ENCODE data around the gene RAB39A. TPM values are rescaled to one million over a fixed set of nuclear protein-coding genes. Genes with fewer than 3 reads are reported as not detected.

The RAB39A gene
- total and polyA plus RNA-seq, 10 of the 15 experiments (the other 5 are each of a cell fraction or from before 2014, with no cell fraction given): 0.10 to 9.2 (median 4.9) TPM

DNA sequence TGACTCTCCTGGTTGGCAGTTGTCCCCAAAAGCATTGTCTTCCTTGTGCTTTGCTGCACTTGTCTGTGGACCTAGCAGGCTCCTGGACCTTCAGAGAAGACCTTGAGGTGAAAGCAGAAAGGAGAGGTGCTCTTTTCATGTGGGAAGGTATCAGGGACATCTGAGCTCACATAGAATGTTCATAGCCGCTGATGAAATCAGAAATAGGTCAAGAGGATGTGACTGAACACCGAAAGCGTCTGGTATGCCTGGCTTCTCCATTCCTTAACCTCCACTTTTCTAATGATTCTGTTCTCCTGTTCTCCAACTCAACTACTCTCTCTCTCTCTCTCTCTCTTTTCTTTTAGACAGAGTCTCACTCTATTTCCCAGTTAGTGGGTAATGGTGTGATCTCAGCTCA lies 74.2 kb downstream of the RAB39A start:
- Histone ChIP-seq H3K36me3 (ENCODE audit: control insufficient read depth in 2 of 2, insufficient read depth in 2 of 2, low read length in 1 of 2) (no peaks in the 10 kb centered on the region), H3K79me2 (ENCODE audit: control insufficient read depth, insufficient read depth, low read length) (no peaks in the 10 kb centered on the region), H3K27ac (ENCODE audit: control insufficient read depth, insufficient read depth) (no peak overlapping the region), H3K9me3 (replicated peaks; ENCODE audit: control insufficient read depth, insufficient read depth, low read length) (no peaks in the 10 kb centered on the region), H4K20me1 (ENCODE audit: control insufficient read depth, insufficient read depth) (no peaks in the 10 kb centered on the region), H2AFZ (ENCODE audit: control insufficient read depth, low read depth, low read length) (no peak overlapping the region), H3K9ac (ENCODE audit: control insufficient read depth, insufficient read depth, low read length) (no peak overlapping the region), H3K4me1 (ENCODE audit: control insufficient read depth, insufficient read depth, low read length) (no peaks in the 10 kb centered on the region), H3K27me3 (replicated peaks in 1 of 2; ENCODE audit: control insufficient read depth in 2 of 2, insufficient read depth in 2 of 2, low read length in 1 of 2) (no peaks in the 10 kb centered on the region), H3K4me2 (ENCODE audit: control insufficient read depth, insufficient read depth) (no peak overlapping the region), H3K4me3 (no peak overlapping the region)
- ChIA-PET RAD21 (ENCODE audit: unreplicated experiment) (no interaction called here), CTCF (interaction anchor here (0.6 to 1.4 kb wide), 5 partner anchors 10 to 118 kb away, joined by 3 to 5 read pairs (median 3); no protein-coding TSS in a partner anchor), POLR2A (no interaction called here), SMC1A (ENCODE audit: uncharacterized antibody, unreplicated experiment) (no interaction called here)
- ATAC-seq (no peak), DNase-seq (ENCODE audit: low read depth, low spot score) (no peak), FAIRE-seq (no peak)
- WGBS (ENCODE audit: insufficient coverage, insufficient replicate concordance, low lambda C conversion rate, missing lambda C conversion rate): 79% methylated on average over 3 of the region's 3 CpGs
- no peak for TF ChIP-seq MTA2 (IDR thresholded peaks at IDR 0.05; ENCODE audit: low read depth)
- TF ChIP-seq, protein P1, sequence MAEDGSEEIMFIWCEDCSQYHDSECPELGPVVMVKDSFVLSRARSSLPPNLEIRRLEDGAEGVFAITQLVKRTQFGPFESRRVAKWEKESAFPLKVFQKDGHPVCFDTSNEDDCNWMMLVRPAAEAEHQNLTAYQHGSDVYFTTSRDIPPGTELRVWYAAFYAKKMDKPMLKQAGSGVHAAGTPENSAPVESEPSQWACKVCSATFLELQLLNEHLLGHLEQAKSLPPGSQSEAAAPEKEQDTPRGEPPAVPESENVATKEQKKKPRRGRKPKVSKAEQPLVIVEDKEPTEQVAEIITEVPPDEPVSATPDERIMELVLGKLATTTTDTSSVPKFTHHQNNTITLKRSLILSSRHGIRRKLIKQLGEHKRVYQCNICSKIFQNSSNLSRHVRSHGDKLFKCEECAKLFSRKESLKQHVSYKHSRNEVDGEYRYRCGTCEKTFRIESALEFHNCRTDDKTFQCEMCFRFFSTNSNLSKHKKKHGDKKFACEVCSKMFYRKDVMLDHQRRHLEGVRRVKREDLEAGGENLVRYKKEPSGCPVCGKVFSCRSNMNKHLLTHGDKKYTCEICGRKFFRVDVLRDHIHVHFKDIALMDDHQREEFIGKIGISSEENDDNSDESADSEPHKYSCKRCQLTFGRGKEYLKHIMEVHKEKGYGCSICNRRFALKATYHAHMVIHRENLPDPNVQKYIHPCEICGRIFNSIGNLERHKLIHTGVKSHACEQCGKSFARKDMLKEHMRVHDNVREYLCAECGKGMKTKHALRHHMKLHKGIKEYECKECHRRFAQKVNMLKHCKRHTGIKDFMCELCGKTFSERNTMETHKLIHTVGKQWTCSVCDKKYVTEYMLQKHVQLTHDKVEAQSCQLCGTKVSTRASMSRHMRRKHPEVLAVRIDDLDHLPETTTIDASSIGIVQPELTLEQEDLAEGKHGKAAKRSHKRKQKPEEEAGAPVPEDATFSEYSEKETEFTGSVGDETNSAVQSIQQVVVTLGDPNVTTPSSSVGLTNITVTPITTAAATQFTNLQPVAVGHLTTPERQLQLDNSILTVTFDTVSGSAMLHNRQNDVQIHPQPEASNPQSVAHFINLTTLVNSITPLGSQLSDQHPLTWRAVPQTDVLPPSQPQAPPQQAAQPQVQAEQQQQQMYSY (CRISPR knock-in tag; IDR thresholded peaks at IDR 0.05): no peak
- TF ChIP-seq, protein P2, sequence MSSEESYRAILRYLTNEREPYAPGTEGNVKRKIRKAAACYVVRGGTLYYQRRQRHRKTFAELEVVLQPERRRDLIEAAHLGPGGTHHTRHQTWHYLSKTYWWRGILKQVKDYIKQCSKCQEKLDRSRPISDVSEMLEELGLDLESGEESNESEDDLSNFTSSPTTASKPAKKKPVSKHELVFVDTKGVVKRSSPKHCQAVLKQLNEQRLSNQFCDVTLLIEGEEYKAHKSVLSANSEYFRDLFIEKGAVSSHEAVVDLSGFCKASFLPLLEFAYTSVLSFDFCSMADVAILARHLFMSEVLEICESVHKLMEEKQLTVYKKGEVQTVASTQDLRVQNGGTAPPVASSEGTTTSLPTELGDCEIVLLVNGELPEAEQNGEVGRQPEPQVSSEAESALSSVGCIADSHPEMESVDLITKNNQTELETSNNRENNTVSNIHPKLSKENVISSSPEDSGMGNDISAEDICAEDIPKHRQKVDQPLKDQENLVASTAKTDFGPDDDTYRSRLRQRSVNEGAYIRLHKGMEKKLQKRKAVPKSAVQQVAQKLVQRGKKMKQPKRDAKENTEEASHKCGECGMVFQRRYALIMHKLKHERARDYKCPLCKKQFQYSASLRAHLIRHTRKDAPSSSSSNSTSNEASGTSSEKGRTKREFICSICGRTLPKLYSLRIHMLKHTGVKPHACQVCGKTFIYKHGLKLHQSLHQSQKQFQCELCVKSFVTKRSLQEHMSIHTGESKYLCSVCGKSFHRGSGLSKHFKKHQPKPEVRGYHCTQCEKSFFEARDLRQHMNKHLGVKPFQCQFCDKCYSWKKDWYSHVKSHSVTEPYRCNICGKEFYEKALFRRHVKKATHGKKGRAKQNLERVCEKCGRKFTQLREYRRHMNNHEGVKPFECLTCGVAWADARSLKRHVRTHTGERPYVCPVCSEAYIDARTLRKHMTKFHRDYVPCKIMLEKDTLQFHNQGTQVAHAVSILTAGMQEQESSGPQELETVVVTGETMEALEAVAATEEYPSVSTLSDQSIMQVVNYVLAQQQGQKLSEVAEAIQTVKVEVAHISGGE (CRISPR knock-in tag; IDR thresholded peaks at IDR 0.05): no peak
- no peak for TF ChIP-seq SMC3 (IDR thresholded peaks at IDR 0.05; ENCODE audit: borderline replicate concordance, low read length)
- TF ChIP-seq RUNX3 (IDR thresholded peaks at IDR 0.05; ENCODE audit: low read length): no peak
- TF ChIP-seq KLF5 (IDR thresholded peaks at IDR 0.05; ENCODE audit: partially characterized antibody): no peak
- no peak for TF ChIP-seq STAT3 (IDR thresholded peaks at IDR 0.05; ENCODE audit: low read depth, low read length)
- TF ChIP-seq RBBP5 (conservative IDR thresholded peaks at IDR 0.05): no peak
- no peak for TF ChIP-seq CBX3 (IDR thresholded peaks at IDR 0.05; ENCODE audit: borderline replicate concordance, low read depth)
- TF ChIP-seq HDGF (IDR thresholded peaks at IDR 0.05): no peak
- TF ChIP-seq, protein P3, sequence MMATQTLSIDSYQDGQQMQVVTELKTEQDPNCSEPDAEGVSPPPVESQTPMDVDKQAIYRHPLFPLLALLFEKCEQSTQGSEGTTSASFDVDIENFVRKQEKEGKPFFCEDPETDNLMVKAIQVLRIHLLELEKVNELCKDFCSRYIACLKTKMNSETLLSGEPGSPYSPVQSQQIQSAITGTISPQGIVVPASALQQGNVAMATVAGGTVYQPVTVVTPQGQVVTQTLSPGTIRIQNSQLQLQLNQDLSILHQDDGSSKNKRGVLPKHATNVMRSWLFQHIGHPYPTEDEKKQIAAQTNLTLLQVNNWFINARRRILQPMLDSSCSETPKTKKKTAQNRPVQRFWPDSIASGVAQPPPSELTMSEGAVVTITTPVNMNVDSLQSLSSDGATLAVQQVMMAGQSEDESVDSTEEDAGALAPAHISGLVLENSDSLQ (IDR thresholded peaks at IDR 0.05): no peak
- TF ChIP-seq, protein P4, sequence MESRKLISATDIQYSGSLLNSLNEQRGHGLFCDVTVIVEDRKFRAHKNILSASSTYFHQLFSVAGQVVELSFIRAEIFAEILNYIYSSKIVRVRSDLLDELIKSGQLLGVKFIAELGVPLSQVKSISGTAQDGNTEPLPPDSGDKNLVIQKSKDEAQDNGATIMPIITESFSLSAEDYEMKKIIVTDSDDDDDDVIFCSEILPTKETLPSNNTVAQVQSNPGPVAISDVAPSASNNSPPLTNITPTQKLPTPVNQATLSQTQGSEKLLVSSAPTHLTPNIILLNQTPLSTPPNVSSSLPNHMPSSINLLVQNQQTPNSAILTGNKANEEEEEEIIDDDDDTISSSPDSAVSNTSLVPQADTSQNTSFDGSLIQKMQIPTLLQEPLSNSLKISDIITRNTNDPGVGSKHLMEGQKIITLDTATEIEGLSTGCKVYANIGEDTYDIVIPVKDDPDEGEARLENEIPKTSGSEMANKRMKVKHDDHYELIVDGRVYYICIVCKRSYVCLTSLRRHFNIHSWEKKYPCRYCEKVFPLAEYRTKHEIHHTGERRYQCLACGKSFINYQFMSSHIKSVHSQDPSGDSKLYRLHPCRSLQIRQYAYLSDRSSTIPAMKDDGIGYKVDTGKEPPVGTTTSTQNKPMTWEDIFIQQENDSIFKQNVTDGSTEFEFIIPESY (IDR thresholded peaks at IDR 0.05): no peak
- no peak for TF ChIP-seq JUNB (IDR thresholded peaks at IDR 0.05)
- intact Hi-C loops (cut with micrococcal nuclease; ENCODE audit: unreplicated experiment): loop anchor here (10.0 kb wide), 2 partner anchors 438 to 642 kb away; partner anchors contain the start of gene ALKBH8
- in situ Hi-C loops (cut with MboI): loop anchor here (10.0 kb wide), 1 partner anchor 652 kb away; no protein-coding TSS in a partner anchor
- BruUV-seq (replicated peaks): no TSS peak
